Measurements from ENCODE around the gene PPIL6. TPM values are rescaled to one million over a fixed set of nuclear protein-coding genes. Genes with fewer than 3 reads are reported as not detected.
"Not testable (repeated sequence)": the region's sequence is repeated elsewhere in the genome, so short reads cannot be mapped to it uniquely, and the experiment has no call there.

The PPIL6 gene
- polyA plus RNA-seq, 4 donors, result 16.6 to 21.7 (median 18.9) TPM

GRCh38 chr6:109369728-109370127 is 70.7 kb downstream of the PPIL6 start:
- no peak for DNase-seq (ENCODE audit: low read depth in 4 of 4, low spot score in 3 of 4)

- not testable (repeated sequence) for DNase-seq (ENCODE audit: low read depth in 4 of 4, low spot score in 3 of 4)
Measured at GRCh38 chr6:109364382-109365078, 75.9 kb downstream of the PPIL6 start.

GRCh38 chr6:109363753-109364152 is 76.7 kb downstream of the PPIL6 start:
- no peak for DNase-seq (ENCODE audit: low read depth in 4 of 4, low spot score in 3 of 4)

GRCh38 chr6:109362102-109362884 is 78.1 kb downstream of the PPIL6 start:
- no peak for DNase-seq (ENCODE audit: low read depth in 4 of 4, low spot score in 3 of 4)

- no peak for DNase-seq (ENCODE audit: low read depth in 4 of 4, low spot score in 3 of 4)
Measured at GRCh38 chr6:109360791-109361190, 79.6 kb downstream of the PPIL6 start.

GRCh38 chr6:109360281-109360680 is 80.1 kb downstream of the PPIL6 start:
- no peak for DNase-seq (ENCODE audit: low read depth in 4 of 4, low spot score in 3 of 4)

GRCh38 chr6:109359248-109359647 is 81.2 kb downstream of the PPIL6 start:
- no peak for DNase-seq (ENCODE audit: low read depth in 4 of 4, low spot score in 3 of 4)

- DNase-seq (ENCODE audit: low read depth in 4 of 4, low spot score in 3 of 4), result no peak
Measured at GRCh38 chr6:109358204-109358603, 82.2 kb downstream of the PPIL6 start.

- DNase-seq (ENCODE audit: low read depth in 4 of 4, low spot score in 3 of 4), result no peak
Measured at GRCh38 chr6:109356237-109356636, 84.2 kb downstream of the PPIL6 start.

GRCh38 chr6:109351231-109352130 is 88.9 kb downstream of the PPIL6 start:
- DNase-seq (ENCODE audit: low read depth in 4 of 4, low spot score in 3 of 4), result no peak

GRCh38 chr6:109349419-109349987 is 90.9 kb downstream of the PPIL6 start:
- no peak for DNase-seq (ENCODE audit: low read depth in 4 of 4, low spot score in 3 of 4)

GRCh38 chr6:109348226-109348625 is 92.2 kb downstream of the PPIL6 start:
- no peak for DNase-seq (ENCODE audit: low read depth in 4 of 4, low spot score in 3 of 4)

- DNase-seq (ENCODE audit: low read depth in 4 of 4, low spot score in 3 of 4), result no peak
Measured at GRCh38 chr6:109347779-109348178, 92.6 kb downstream of the PPIL6 start.

- no peak for DNase-seq (ENCODE audit: low read depth in 4 of 4, low spot score in 3 of 4)
Measured at GRCh38 chr6:109345986-109346385, 94.4 kb downstream of the PPIL6 start.

- no peak for DNase-seq (ENCODE audit: low read depth in 4 of 4, low spot score in 3 of 4)
Measured at GRCh38 chr6:109344226-109344625, 96.2 kb downstream of the PPIL6 start.

GRCh38 chr6:109343518-109343917 is 96.9 kb downstream of the PPIL6 start:
- no peak for DNase-seq (ENCODE audit: low read depth in 4 of 4, low spot score in 3 of 4)

GRCh38 chr6:109342911-109343310 is 97.5 kb downstream of the PPIL6 start:
- no peak for DNase-seq (ENCODE audit: low read depth in 4 of 4, low spot score in 3 of 4)

- DNase-seq (ENCODE audit: low read depth in 4 of 4, low spot score in 3 of 4), result no peak
Measured at GRCh38 chr6:109342506-109342905, 97.9 kb downstream of the PPIL6 start.

GRCh38 chr6:109340811-109341210 is 99.6 kb downstream of the PPIL6 start:
- DNase-seq (ENCODE audit: low read depth in 4 of 4, low spot score in 3 of 4), result no peak

Measured in right renal pelvis (tissue), 4 donors.